Measurements from ENCODE around the gene KIF26B.

Gene KIF26B

DNA sequence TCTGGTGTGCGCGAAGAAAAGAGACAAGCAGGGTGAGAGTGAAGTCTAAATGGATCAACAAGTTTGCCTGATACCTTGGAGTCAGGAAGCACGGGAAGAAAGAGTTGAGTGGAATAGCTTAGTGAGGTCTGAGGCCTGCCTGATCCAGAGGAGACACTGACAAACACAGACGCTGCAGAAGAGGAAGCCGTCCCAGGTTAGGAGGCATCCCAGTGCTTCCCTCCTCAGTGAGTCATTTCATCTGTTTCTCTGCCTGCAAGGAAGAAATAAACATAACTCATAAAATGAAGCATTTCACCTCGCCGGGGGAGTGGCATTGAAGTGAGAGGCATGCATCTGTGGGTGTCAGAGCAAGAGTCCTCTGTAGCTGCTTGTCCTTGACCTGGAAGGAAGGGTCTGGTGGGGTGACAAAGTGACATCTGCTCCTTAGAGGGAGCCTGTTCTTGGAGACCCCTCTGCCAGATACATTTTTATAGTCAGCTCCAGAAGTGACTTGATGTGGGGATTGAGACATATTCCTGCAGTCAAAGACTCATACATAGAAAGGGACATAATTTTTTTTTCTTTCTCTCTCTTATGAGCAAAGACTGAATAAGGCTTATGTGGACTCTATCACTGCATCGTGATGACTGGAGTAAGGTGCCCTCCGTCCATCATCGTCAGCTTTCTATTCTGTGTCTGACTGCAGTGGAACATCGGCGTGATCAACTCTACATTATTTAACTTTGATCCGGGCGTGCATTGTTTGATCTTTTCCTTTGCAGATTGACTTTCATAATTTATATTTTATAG lies 256.7 kb downstream of the KIF26B start:
- Mint-ChIP-seq H3K27me3 (peaks cover 8% of the 10 kb centered on the region), H3K4me3 (no peak overlapping the region), H3K4me1 (no peaks in the 10 kb centered on the region), H3K9me3 (no peaks in the 10 kb centered on the region), H3K27ac (no peak overlapping the region)
- no peak for ATAC-seq
- DNase-seq = no peak

DNA sequence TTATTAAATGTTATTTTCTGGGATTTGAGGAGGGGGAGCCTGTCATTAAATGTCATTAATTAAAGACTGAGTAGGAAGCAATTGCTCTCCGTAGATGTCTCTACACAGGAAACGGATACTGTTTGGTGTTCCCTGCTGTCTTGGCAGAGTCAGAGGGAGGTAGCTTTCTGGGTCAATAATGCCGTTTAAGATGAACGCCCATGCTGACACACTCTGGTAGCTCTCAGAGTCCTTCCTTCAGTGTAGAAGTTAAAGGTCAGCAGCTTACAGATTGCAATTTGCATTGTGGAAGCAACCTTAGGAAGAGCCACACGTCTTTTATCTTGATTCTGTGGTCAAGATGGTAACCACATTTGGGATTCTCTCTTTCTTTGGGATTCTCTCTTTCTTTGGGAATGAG lies 257.5 kb downstream of the KIF26B start:
- Mint-ChIP-seq H3K9me3 (no peaks in the 10 kb centered on the region), H3K4me3 (no peak overlapping the region), H3K27me3 (peaks cover 4% of the 10 kb centered on the region), H3K27ac (no peak overlapping the region), H3K4me1 (no peaks in the 10 kb centered on the region)
- ATAC-seq (no peak), DNase-seq (no peak)

DNA sequence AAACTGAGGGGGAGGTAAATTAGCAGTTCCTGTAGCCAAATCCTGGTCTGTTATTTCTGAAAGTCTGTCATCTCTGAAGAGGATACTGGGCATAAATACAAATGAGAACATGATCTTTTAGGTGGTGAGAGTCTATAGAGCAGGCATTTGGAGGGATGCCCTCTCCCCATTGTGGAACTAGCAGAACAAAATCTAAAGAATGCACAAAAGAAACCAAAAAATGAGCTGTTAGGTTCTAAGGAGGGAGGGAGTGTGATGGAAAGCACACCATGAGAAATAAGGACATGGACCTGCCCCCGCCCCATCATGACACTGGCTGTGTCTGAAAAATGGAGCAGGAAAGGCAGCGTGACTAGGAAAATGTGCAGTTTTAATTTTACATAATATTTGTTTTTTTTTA lies 262.0 kb downstream of the KIF26B start:
- DNase-seq = no peak
- Mint-ChIP-seq H3K4me3 (no peak overlapping the region), H3K4me1 (no peaks in the 10 kb centered on the region), H3K27ac (no peak overlapping the region), H3K9me3 (no peaks in the 10 kb centered on the region), H3K27me3 (peaks cover 21% of the 10 kb centered on the region)
- ATAC-seq = no peak

DNA sequence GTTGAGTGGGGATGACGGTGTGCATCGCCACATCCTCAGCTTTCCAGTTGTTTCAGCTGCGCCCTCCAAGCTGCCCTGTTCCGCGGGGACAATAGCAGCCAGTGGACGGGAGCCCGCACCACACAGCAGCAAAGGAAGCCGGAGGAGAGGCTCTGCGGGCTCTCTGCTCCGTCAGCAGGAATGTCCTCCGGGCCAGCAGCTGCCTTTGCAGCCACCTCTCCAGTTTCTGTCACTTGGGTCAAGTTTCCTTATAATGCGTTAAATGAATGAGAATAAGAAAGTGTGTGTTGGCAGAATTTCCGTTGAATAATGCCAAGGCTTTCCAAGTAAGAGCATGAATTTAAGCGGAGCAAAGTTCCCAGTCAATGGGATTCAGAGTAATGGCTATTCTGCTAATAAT lies 263.3 kb downstream of the KIF26B start:
- ATAC-seq (no peak), DNase-seq (no peak)
- no peak overlapping the region for H3K27ac Mint-ChIP-seq
- H3K4me1 Mint-ChIP-seq = no peaks in the 10 kb centered on the region
- H3K4me3 Mint-ChIP-seq = no peak overlapping the region
- H3K9me3 Mint-ChIP-seq = no peaks in the 10 kb centered on the region
- H3K27me3 Mint-ChIP-seq = peaks cover 23% of the 10 kb centered on the region

DNA sequence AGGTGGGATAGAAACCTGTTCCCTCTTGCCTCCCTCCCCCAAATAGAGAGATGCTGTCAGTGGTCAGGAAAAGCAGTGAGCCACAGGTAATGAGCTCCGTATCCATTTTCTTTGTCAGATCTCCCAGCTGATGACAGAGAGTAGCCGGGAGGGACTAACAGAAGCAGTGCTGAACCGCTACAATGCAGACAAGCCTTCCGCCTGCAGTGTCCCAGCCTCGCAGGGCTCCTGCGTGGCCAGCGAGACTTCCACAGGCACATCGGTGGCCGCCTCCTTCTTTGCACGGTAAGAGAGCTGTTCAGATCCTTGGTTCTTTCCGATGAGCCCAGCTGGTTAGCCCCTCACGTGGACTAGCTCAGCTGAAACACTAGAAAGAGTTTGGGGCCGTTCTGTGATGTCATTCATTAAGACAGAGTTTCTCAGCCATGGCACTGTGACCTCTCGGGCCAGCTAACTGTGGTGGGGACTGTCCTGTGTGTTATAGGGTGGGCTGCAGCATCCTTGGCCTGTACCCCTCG lies 264.7 kb downstream of the KIF26B start:
- no peak for DNase-seq
- Mint-ChIP-seq H3K4me1 (no peaks in the 10 kb centered on the region), H3K27me3 (peaks cover 23% of the 10 kb centered on the region), H3K4me3 (no peak overlapping the region), H3K27ac (no peak overlapping the region), H3K9me3 (no peaks in the 10 kb centered on the region)
- no peak for ATAC-seq

DNA sequence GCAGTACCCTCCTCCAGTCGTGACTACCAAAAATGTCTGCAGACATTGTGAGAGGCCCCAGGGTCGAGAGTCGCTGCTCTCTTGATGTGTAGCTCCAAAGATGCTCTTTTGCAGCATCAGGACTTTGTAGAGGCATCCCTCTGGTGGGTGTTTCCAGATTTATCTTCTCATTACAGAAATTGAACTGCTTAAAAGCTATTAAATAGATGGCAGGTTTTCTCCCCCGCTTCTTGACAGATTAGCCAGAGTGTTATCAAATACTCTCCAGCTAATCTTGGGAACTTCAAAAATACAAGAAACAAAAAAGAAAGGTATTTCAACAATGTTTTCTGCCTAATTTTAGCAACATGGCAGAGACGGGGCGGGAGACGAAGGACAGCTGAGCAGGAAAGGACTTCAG lies 265.2 kb downstream of the KIF26B start:
- ATAC-seq = no peak
- Mint-ChIP-seq H3K4me1 (no peaks in the 10 kb centered on the region), H3K27ac (no peak overlapping the region), H3K27me3 (peaks cover 23% of the 10 kb centered on the region), H3K4me3 (no peak overlapping the region), H3K9me3 (no peaks in the 10 kb centered on the region)
- DNase-seq = no peak

DNA sequence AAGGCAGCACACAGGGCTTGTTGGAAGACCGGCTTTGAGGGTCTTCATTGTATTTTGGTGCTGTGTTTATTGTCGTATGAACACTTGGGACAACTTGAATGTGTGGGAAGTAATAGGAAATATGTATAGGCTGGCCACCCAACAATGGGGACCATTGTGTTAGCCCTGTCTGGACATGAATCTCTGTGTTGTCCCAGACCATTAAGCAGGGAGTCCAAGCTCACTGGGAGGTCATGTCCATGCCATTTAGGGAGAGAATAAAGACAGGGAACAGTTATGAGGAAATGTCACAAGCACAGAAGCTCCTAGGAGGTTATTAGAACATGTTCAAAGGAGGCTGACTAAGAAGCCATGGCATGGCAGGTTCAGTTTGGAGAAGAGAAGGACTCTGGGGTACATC lies 266.1 kb downstream of the KIF26B start:
- ATAC-seq = no peak
- no peaks in the 10 kb centered on the region for H3K4me1 Mint-ChIP-seq
- no peak overlapping the region for H3K27ac Mint-ChIP-seq
- H3K4me3 Mint-ChIP-seq = no peak overlapping the region
- peaks cover 23% of the 10 kb centered on the region for H3K27me3 Mint-ChIP-seq
- no peaks in the 10 kb centered on the region for H3K9me3 Mint-ChIP-seq
- no peak for DNase-seq

DNA sequence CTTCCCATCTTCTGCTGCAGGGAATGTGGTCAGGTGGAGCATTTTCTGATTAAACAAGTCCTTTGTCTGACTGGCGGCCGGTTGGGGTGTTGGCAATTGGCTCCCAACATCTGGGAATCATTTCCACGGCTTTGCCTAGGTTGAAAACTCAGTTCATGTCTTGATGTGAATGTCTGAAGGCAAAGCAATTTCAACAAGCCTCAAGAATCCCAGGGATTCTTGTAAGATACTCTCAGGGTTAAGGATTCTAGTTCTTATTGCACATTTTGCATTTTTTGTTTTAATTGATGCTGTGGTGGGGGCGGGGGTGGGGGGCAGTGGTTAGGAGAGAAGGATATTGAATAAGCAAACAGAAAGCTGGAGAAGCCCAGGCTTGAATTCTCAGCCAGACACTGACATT lies 273.9 kb downstream of the KIF26B start:
- ATAC-seq (no peak), DNase-seq (no peak)
- Mint-ChIP-seq H3K9me3 (no peaks in the 10 kb centered on the region), H3K27me3 (peaks cover 10% of the 10 kb centered on the region), H3K27ac (no peak overlapping the region), H3K4me1 (no peaks in the 10 kb centered on the region), H3K4me3 (no peak overlapping the region)

DNA sequence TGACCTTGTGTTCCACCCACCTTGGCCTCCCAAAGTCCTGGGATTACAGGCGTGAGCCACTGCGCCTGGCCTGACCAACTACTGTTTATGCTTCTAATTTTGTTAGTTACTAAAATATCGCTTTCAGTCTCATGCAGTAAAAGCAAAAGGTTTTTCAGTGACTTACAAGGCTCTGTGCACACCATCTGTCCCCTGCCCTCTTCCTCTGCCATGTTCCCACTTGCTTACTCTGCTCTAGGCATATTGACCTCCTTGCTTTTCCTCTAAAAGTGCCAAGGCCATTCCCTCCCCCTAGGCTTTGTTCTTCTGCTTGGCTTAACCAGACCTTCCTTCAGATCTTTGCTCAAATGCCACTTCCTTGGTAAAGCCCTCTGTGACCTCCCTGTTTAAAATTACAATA lies 276.9 kb downstream of the KIF26B start:
- Mint-ChIP-seq H3K4me3 (no peak overlapping the region), H3K27me3 (peaks cover 10% of the 10 kb centered on the region), H3K27ac (no peak overlapping the region), H3K9me3 (no peaks in the 10 kb centered on the region), H3K4me1 (no peaks in the 10 kb centered on the region)
- ATAC-seq = no peak
- no peak for DNase-seq

DNA sequence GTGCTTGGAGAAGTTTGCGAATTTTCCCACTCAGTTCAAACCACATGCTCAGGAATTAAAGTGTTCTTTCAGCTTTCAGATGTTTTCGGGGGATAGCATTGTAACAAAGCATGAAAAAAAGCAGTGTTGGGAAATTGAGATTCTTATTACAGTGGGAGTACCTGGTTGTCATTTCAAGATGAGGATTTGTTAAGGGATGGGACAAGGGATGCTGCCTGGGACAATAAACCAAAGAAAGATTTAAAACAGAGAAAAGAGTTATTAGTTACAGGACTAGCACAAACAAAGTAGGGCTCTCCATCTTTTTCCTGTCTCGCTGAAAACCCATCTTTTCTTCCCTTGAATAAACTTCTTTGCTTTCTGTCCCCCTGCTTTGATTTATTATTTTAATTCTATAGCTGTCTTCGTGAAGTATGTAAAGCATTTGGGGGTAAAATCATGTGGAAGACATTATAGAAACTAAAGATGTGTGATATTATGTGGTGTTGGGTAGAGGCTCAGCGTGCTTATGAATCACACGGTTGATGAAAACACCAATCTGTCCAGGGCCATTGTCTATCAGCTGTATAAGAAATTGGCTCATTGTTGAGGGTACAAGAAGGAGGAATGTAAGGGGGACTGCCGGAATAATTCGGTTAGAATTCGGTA lies 277.6 kb downstream of the KIF26B start:
- H3K4me1 Mint-ChIP-seq = no peaks in the 10 kb centered on the region
- peaks cover 17% of the 10 kb centered on the region for H3K27me3 Mint-ChIP-seq
- DNase-seq = no peak
- ATAC-seq = no peak
- H3K9me3 Mint-ChIP-seq = no peaks in the 10 kb centered on the region
- no peak overlapping the region for H3K4me3 Mint-ChIP-seq
- no peak overlapping the region for H3K27ac Mint-ChIP-seq

DNA sequence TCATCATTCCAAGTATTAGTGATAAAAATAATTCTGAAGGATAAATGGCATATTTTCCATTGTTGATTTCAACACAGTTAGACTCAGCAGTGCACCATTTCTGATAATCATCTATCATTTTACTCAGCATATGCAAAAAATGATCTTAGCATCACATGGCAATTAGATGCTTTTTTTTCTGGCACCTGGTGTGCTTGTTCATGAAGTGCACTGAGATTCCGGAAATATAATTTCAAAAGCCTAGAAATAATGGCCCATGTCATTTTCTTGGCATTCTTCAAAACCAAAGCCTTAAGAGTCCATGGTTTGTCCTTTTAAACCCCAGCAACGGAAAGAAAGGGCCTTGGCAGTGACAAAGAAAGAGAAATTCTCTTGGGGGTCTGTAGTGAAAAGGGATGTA lies 278.8 kb downstream of the KIF26B start:
- Mint-ChIP-seq H3K4me1 (no peaks in the 10 kb centered on the region), H3K4me3 (no peak overlapping the region), H3K27me3 (peaks cover 22% of the 10 kb centered on the region), H3K27ac (no peak overlapping the region), H3K9me3 (no peaks in the 10 kb centered on the region)
- DNase-seq (no peak), ATAC-seq (no peak)

DNA sequence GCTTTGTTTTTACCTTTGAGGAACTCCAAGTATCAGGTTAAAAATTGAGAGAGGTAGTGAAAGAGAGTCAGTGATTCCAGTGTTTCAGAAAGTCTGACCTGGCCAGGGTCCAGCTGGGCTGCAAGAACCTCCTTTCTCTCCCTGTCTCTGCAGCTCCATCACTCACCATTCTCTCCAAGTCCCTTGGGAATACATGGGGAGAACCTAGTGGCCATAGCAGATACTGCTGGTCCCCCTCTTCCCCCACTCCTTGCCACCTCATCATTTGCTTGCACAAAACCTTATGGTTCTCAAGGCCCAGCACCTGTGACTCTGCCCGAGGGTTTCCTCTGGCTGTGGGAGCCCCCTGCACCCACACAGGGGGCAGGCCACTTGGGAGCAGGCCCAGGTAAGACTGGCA lies 279.5 kb downstream of the KIF26B start:
- ATAC-seq = peak; percentile 23
- Mint-ChIP-seq H3K4me1 (no peaks in the 10 kb centered on the region), H3K27me3 (peaks cover 29% of the 10 kb centered on the region), H3K9me3 (no peaks in the 10 kb centered on the region), H3K27ac (no peak overlapping the region), H3K4me3 (no peak overlapping the region)
- DNase-seq = no peak

DNA sequence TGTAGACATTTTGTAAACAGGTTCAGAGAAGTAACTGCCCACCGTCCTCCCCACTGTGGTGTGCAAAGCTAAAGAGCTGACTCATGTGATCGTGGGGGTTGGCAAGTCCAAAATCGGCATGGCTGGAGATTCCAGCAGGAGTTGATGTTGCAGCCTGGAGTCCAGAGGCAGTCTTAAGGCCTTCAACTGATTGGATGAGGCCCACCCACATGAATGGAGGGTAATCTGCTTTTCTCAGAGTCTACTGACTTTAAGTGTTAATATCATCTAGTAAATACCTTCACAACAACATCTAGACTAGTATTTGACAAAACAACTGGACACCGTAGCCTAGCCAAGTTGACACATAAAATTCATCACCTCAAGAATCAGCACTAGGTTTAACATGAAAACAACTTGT lies 281.6 kb downstream of the KIF26B start:
- no peaks in the 10 kb centered on the region for H3K9me3 Mint-ChIP-seq
- ATAC-seq = no peak
- no peak for DNase-seq
- no peaks in the 10 kb centered on the region for H3K4me1 Mint-ChIP-seq
- H3K27ac Mint-ChIP-seq = no peak overlapping the region
- H3K4me3 Mint-ChIP-seq = no peak overlapping the region
- H3K27me3 Mint-ChIP-seq = peaks cover 45% of the 10 kb centered on the region

DNA sequence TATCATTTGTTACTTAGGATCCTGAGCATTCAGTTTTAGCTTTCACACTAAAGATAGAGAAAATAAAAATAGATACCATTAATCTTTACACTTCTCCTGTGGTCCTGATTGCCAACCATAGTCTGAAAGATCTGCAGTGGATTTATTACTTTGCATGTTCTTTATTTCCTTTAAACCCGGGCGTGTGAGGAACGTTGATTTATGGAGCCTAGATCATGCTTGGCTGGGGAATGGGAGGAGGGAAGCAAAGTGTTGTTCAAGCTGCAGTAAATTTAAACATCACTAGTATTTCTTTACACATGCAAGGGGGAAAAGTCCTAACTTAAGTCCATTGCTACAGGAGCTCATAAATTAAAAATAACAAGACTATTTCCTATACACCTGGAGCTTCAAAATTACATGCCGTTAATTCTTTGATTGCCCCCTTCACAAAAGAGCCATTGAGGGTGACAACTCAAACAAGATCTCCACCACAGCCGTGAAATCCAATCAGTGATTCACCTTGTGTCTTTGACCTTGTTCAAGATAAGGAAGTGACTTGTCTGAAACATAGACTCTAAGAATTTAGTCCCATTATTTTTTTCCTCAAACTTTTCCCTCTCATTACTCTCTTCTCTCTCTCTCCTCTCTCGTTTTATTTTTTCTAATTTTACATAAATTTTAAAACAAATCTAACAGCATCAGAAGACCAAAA lies 282.7 kb downstream of the KIF26B start:
- no peaks in the 10 kb centered on the region for H3K9me3 Mint-ChIP-seq
- H3K4me1 Mint-ChIP-seq = no peaks in the 10 kb centered on the region
- ATAC-seq (no peak), DNase-seq (no peak)
- peaks cover 47% of the 10 kb centered on the region for H3K27me3 Mint-ChIP-seq
- no peak overlapping the region for H3K27ac Mint-ChIP-seq
- no peak overlapping the region for H3K4me3 Mint-ChIP-seq

DNA sequence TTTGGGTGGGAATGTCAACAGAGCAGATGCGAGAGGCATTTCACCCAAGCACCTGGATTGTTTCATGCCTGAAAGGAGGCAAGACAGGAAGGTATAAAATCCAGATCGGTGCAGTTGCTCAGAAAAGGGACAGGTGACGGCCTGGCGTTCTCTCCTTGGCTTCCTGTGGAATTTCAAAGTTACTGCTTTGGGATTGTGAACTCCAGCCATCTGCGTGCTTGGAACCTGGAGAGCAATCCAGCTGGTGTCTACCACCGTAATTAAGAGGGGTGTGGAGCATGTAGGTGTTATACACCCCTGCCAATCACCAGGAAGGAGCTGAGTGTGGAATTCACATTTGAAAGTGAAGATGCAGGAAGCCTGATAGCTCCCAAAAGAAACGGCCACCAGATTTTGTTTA lies 286.1 kb downstream of the KIF26B start:
- DNase-seq = no peak
- no peaks in the 10 kb centered on the region for H3K4me1 Mint-ChIP-seq

DNA sequence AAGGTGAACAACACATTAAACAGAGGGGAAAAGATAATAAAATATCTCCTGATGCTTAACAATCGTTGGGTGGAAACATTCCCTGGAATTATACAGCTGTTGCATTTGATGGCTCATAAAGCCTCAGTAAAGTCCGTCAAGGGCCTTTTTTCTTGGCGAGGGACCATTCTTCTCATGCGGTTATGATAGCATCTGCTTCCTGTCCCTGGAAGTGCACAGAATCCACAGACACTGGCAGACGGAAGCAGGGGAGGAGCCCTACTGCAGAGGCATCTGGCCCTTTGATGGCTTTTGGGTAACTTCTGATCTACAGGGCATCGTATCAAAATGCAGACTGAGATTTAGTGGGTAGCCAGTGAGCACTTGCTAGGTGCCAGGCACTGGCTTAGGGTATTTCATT lies 286.9 kb downstream of the KIF26B start:
- H3K27me3 Mint-ChIP-seq = peaks cover 46% of the 10 kb centered on the region
- H3K9me3 Mint-ChIP-seq = peaks cover 0 to 4% of the 10 kb centered on the region in 2 donors

More for the DNA sequence above, 286.1 kb downstream of the KIF26B start:
- Mint-ChIP-seq H3K9me3 (peaks cover 0 to 3% of the 10 kb centered on the region in 2 donors), H3K27ac (no peak overlapping the region), H3K4me3 (no peak overlapping the region), H3K27me3 (peaks cover 46% of the 10 kb centered on the region)
- no peak for ATAC-seq

More for the DNA sequence above, 286.9 kb downstream of the KIF26B start:
- no peak overlapping the region for H3K4me3 Mint-ChIP-seq
- no peak overlapping the region for H3K27ac Mint-ChIP-seq
- no peaks in the 10 kb centered on the region for H3K4me1 Mint-ChIP-seq
- DNase-seq (no peak), ATAC-seq (no peak)

All from stimulated activated naive CD8-positive, alpha-beta T cell treated with anti-CD3 and anti-CD28 coated beads, Interleukin-15, amount 100 ng/mL, for 72 hours (primary cell).